NT2/D1 (cell line): ENCODE measurements around the gene ANO9.
"Not testable (repeated sequence)": the region's sequence is repeated elsewhere in the genome, so short reads cannot be mapped to it uniquely, and the experiment has no call there.

ENCODE experiments used
- DNase-seq: peaks from one replicate; pipeline ENCODE4 v3.0.0-alpha.2; 2011; ENCODE audit warnings: low read depth, low spot score
- H3K27me3 ChIP-seq: 2 replicates; pipeline ENCODE4 v1.6.0; 2011; ENCODE audit warnings: mild to moderate bottlenecking; ENCODE audit not compliant: insufficient read length, insufficient read depth
- H3K36me3 ChIP-seq: 2 replicates; pipeline ENCODE4 v1.6.1; 2011; ENCODE audit warnings: mild to moderate bottlenecking, low read length, mixed read lengths; ENCODE audit not compliant: insufficient read depth, insufficient read length
- H3K4me1 ChIP-seq: 2 replicates; pipeline ENCODE4 v1.5.1; 2011; ENCODE audit not compliant: insufficient read depth, insufficient read length
- H3K4me3 ChIP-seq: 2 replicates; pipeline ENCODE4 v1.5.1; 2011; ENCODE audit warnings: low read depth; ENCODE audit not compliant: insufficient read length
- H3K9ac ChIP-seq: 2 replicates; pipeline ENCODE4 v1.6.0; 2011; ENCODE audit warnings: low read depth; ENCODE audit not compliant: insufficient read length
- H3K9me3 ChIP-seq: 2 replicates; pipeline ENCODE4 v1.5.1; 2011; ENCODE audit warnings: mild to moderate bottlenecking, low read length; ENCODE audit not compliant: insufficient read depth
- SUZ12 ChIP-seq: IDR thresholded peaks from 2 replicates; pipeline ENCODE4 v1.6.1; 2011; ENCODE audit not compliant: insufficient read length, insufficient read depth; ENCODE audit errors: extremely low read depth
- YY1 ChIP-seq: IDR thresholded peaks from 2 replicates; pipeline ENCODE4 v1.6.1; 2011; ENCODE audit not compliant: insufficient read length, insufficient read depth
- ZNF274 ChIP-seq: IDR thresholded peaks from 2 replicates; pipeline ENCODE4 v1.6.1; 2011; ENCODE audit warnings: mild to moderate bottlenecking, low read depth, low read length

Gene ANO9

GRCh38 chr11:405954-406795 lies 35.6 kb downstream of the ANO9 start:
- Histone ChIP-seq H3K27me3 (peaks cover 15% of the 10 kb centered on the region), H3K4me3 (peak overlapping the region; percentile 57), H3K9me3 (no peaks in the 10 kb centered on the region), H3K36me3 (no peaks in the 10 kb centered on the region), H3K9ac (peak overlapping the region; percentile 82), H3K4me1 (peaks cover 20% of the 10 kb centered on the region)
- TF ChIP-seq ZNF274 (no peak), SUZ12 (no peak), YY1 (no peak)
- DNase-seq, result no peak

- no peak overlapping the region for H3K4me3 ChIP-seq
- TF ChIP-seq YY1 (no peak), SUZ12 (no peak), ZNF274 (no peak)
- no peaks in the 10 kb centered on the region for H3K36me3 ChIP-seq
- peaks cover 20% of the 10 kb centered on the region for H3K4me1 ChIP-seq
- peaks cover 15% of the 10 kb centered on the region for H3K27me3 ChIP-seq
- DNase-seq, result no peak
- H3K9ac ChIP-seq, result peak overlapping the region; percentile 82
- no peaks in the 10 kb centered on the region for H3K9me3 ChIP-seq
Measured at GRCh38 chr11:405323-405953, 36.4 kb downstream of the ANO9 start.

- Histone ChIP-seq H3K4me1 (peaks cover 20% of the 10 kb centered on the region), H3K36me3 (no peaks in the 10 kb centered on the region), H3K4me3 (no peak overlapping the region), H3K9me3 (peaks cover 7% of the 10 kb centered on the region; the same call in 1 of the 2 replicates), H3K27me3 (peaks cover 15% of the 10 kb centered on the region), H3K9ac (no peak overlapping the region)
- no peak for TF ChIP-seq ZNF274
- no peak for TF ChIP-seq YY1
- no peak for TF ChIP-seq SUZ12
- no peak for DNase-seq
Measured at GRCh38 chr11:404551-405264, 37.1 kb downstream of the ANO9 start.

GRCh38 chr11:403761-404431 lies 37.9 kb downstream of the ANO9 start:
- peaks cover 14% of the 10 kb centered on the region for H3K27me3 ChIP-seq
- DNase-seq, result no peak
- peaks cover 8% of the 10 kb centered on the region; the same call in 1 of the 2 replicates for H3K9me3 ChIP-seq
- no peak overlapping the region for H3K4me3 ChIP-seq
- H3K4me1 ChIP-seq, result peaks cover 20% of the 10 kb centered on the region
- H3K36me3 ChIP-seq, result no peaks in the 10 kb centered on the region
- no peak overlapping the region for H3K9ac ChIP-seq
- TF ChIP-seq SUZ12 (no peak), YY1 (no peak), ZNF274 (no peak)

GRCh38 chr11:403021-403760 lies 38.6 kb downstream of the ANO9 start:
- peaks cover 8% of the 10 kb centered on the region for H3K27me3 ChIP-seq
- no peak overlapping the region for H3K4me3 ChIP-seq
- no peak for TF ChIP-seq YY1
- no peak for TF ChIP-seq SUZ12
- TF ChIP-seq ZNF274, result no peak
- H3K4me1 ChIP-seq, result peaks cover 20% of the 10 kb centered on the region
- peaks cover 8% of the 10 kb centered on the region; the same call in 1 of the 2 replicates for H3K9me3 ChIP-seq
- DNase-seq, result no peak
- H3K36me3 ChIP-seq, result no peaks in the 10 kb centered on the region
- no peak overlapping the region for H3K9ac ChIP-seq

GRCh38 chr11:401196-401595 lies 40.6 kb downstream of the ANO9 start:
- H3K4me1 ChIP-seq, H3K9me3 ChIP-seq, H3K4me3 ChIP-seq, DNase-seq, H3K36me3 ChIP-seq, H3K27me3 ChIP-seq, H3K9ac ChIP-seq: not testable (repeated sequence)
